Measurements from ENCODE around the gene STEAP2.

Gene STEAP2

GRCh38 chr7:90270431-90271178 lies 59.1 kb downstream of the STEAP2 start:
- DNase-seq (ENCODE audit: low read depth) = no peak

GRCh38 chr7:90271753-90272152 lies 60.2 kb downstream of the STEAP2 start:
- DNase-seq (ENCODE audit: low read depth) = no peak

GRCh38 chr7:90272242-90272641 lies 60.7 kb downstream of the STEAP2 start:
- no peak for DNase-seq (ENCODE audit: low read depth)

- no peak for DNase-seq (ENCODE audit: low read depth)
These were observed 62.6 kb downstream of the STEAP2 start for GRCh38 chr7:90274161-90274560.

- DNase-seq (ENCODE audit: low read depth) = no peak
These were observed 64.6 kb downstream of the STEAP2 start for GRCh38 chr7:90276033-90276728.

All from stimulated activated CD8-positive, alpha-beta memory T cell treated with anti-CD3 and anti-CD28 coated beads, Interleukin-12 subunit alpha, Interleukin-12 subunit beta, amount 100 ng/mL, for 4 hours (primary cell).